GM23338 (cell line): ENCODE data around the gene TNS1.

ENCODE experiments used
- CREB1 ChIP-seq: fragments of 250-450 bp; sonication (Bioruptor Pico); IDR thresholded peaks from 2 replicates; pipeline ENCODE4 v1.5.0; 2020; ENCODE audit warnings: low read depth, mild to moderate bottlenecking, moderate library complexity
- CTCF ChIP-seq, 2 experiments: fragments of 200-600 bp in 1 of 2; sonication (generic) in 1 of 2; conservative IDR thresholded peaks; 2 replicates each; pipeline versions ENCODE4 v1.5.1 to v1.6.1; 2016 to 2017; ENCODE audit warnings: antibody characterized with exemption in 2 of 2, low read depth in 2 of 2, mild to moderate bottlenecking in 2 of 2, moderate library complexity in 1 of 2
- ETS1 ChIP-seq: IDR thresholded peaks from 2 replicates; pipeline ENCODE4 v1.6.1; 2016; ENCODE audit warnings: antibody characterized with exemption
- EZH2 ChIP-seq: fragments of 200-600 bp; sonication (generic); IDR thresholded peaks from one replicate; pipeline ENCODE4 v1.8.0; 2017; ENCODE audit warnings: antibody characterized with exemption, mild to moderate bottlenecking, low read depth; ENCODE audit not compliant: unreplicated experiment
- EZH2phosphoT487 ChIP-seq: fragments of 200-600 bp; sonication (generic); IDR thresholded peaks from one replicate; pipeline ENCODE4 v1.8.1; 2018; ENCODE audit warnings: antibody characterized with exemption; ENCODE audit not compliant: unreplicated experiment
- JUNB ChIP-seq: IDR thresholded peaks from one replicate; pipeline ENCODE4 v1.6.1; 2016; ENCODE audit warnings: antibody characterized with exemption; ENCODE audit not compliant: unreplicated experiment
- NANOG ChIP-seq: IDR thresholded peaks from 2 replicates; pipeline ENCODE4 v1.6.1; 2016; ENCODE audit warnings: antibody characterized with exemption, borderline replicate concordance
- POLR2AphosphoS5 ChIP-seq: IDR thresholded peaks from 2 replicates; pipeline ENCODE4 v1.6.1; 2016; ENCODE audit warnings: antibody characterized with exemption, low read depth
- REST ChIP-seq: IDR thresholded peaks from one replicate; pipeline ENCODE4 v1.6.1; 2018; ENCODE audit warnings: antibody characterized with exemption; ENCODE audit not compliant: unreplicated experiment
- ZNF114 ChIP-seq: fragments of 250-450 bp; sonication (Bioruptor Pico); IDR thresholded peaks from 2 replicates; pipeline ENCODE4 v1.5.0; 2020; ENCODE audit warnings: mild to moderate bottlenecking, moderate library complexity

- TF ChIP-seq REST: no peak
- TF ChIP-seq CTCF (conservative IDR thresholded peaks at IDR 0.05; ENCODE audit: low read depth in 2 of 2): no peak
- TF ChIP-seq EZH2phosphoT487: no peak
- no peak for TF ChIP-seq EZH2
- TF ChIP-seq ETS1: no peak
- no peak for TF ChIP-seq POLR2AphosphoS5
- no peak for TF ChIP-seq CREB1 (CRISPR knock-in tag)
- no peak for TF ChIP-seq JUNB
- no peak for TF ChIP-seq NANOG
- TF ChIP-seq ZNF114 (CRISPR knock-in tag): no peak
Observed at GRCh38 chr2:217833439-217833838, 169.4 kb downstream of the TNS1 start.
